C1 segment of cervical spinal cord (tissue), 14 donors: ENCODE measurements around the gene NBPF11.
"Not testable (repeated sequence)": the region's sequence is repeated elsewhere in the genome, so short reads cannot be mapped to it uniquely, and the experiment has no call there.

Experiments
- DNase-seq, 14 donors: peaks; one replicate each; lab custom pipeline; 2025; lab: John Stamatoyannopoulos, UW

The NBPF11 gene, protein sequence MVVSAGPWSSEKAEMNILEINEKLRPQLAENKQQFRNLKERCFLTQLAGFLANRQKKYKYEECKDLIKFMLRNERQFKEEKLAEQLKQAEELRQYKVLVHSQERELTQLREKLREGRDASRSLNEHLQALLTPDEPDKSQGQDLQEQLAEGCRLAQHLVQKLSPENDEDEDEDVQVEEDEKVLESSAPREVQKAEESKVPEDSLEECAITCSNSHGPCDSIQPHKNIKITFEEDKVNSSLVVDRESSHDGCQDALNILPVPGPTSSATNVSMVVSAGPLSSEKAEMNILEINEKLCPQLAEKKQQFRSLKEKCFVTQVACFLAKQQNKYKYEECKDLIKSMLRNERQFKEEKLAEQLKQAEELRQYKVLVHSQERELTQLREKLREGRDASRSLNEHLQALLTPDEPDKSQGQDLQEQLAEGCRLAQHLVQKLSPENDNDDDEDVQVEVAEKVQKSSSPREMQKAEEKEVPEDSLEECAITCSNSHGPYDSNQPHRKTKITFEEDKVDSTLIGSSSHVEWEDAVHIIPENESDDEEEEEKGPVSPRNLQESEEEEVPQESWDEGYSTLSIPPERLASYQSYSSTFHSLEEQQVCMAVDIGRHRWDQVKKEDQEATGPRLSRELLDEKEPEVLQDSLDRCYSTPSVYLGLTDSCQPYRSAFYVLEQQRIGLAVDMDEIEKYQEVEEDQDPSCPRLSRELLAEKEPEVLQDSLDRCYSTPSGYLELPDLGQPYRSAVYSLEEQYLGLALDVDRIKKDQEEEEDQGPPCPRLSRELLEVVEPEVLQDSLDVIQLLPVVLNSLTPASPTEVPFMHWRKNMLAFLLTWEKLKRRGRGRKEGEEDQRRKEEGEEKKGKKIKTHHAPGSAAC

DNA sequence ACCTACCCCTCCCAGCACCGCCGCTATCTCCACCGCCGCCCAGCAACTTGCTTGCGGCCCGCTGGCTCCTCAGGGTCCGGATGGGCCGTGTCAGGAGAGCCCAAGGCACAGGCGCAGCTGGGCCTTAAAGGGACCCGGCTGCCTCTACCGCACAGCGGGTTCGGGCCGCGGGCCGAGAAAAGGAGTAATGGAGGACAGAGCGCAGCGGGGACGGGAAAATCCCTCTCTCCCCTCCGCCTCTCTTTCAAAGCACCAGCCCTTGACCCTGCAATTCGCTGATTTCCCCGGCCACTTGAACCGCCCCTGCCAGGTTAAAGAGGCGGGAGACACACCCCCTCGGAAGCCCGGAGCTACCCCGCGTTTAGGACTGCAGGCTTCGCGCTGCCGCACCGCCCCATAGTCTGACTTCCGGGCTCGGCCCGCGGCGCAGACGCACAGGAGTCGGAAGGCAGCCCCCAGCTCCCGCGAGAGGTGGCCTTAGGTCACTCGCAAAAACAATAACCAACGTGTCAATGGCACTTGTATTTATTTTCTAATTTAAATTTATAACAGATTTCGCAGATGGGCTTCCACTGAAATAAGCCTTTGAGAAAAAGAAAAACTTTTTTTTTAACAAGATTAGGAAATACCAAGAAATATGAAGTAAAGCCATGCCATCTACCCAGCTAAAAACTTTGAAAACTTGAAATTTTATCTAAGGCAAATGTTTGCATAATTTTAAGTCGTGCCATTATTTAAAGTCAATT is at the start of gene NBPF11:
NBPF11 (minus strand) TSS at position 371 of the 746 bp plus-strand sequence. CDS start 25,278 bp downstream, outside the sequence.
- peak in 13 of 14 donors; percentile 21 to 82 (median 48) for DNase-seq

DNA sequence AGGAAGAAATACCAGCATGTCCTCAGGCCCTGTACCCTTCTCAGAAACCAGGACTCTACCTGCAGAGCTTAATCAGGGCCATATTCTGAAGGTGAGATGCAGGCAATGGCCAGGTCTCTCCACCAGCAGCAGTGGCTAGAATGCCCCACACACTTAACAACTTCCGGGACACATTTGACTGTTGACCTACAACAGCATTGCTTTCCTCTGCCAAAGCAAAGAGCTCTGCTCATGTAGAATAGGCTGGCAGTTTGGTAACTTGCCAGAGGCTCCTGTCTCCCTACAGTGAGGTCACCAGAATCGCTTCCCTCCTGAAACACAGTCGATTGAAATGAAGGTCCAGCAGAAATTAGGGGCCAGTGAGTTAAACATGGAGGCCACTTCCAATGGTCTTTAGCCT is 45.3 kb upstream of the NBPF11 start:
- DNase-seq: not testable (repeated sequence)

- not testable (repeated sequence) for DNase-seq
Measured at GRCh38 chr1:148196949-148197348, 44.9 kb upstream of the NBPF11 start.

DNA sequence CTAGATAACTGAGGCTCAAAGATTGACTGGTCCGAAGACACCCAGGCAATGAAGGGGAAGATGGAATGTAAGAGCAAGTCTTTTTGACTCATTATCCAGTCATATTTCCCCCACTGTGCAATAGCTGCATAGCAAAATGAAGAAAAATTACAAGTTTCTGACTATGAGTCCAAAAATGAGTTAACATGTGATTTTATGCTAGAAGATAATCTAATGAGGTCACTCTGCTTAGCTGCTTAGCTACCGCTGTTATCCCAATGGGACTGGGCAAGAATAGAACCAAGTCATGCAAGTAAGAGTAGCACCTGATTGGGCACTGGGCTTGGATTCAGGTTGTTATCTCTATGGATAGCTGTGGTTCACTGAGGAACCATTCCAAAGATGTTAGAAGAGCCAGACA is 43.0 kb upstream of the NBPF11 start:
- DNase-seq: not testable (repeated sequence)

DNA sequence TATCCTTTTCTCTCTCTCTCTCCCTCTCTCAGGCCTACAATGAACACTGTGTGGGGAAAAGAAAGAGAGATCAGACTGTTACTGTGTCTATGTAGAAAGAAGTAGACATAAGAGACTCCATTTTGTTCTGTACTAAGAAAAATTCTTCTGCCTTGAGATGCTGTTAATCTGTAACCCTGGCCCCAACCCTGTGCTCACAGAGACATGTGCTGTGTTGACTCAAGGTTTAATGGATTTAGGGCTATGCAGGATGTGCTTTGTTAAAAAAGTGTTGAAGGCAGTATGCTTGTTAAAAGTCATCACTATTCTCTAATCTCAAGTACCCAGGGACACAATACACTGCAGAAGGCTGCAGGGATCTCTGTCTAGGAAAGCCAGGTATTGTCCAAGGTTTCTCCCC is 36.7 kb upstream of the NBPF11 start:
- DNase-seq: not testable (repeated sequence)

DNA sequence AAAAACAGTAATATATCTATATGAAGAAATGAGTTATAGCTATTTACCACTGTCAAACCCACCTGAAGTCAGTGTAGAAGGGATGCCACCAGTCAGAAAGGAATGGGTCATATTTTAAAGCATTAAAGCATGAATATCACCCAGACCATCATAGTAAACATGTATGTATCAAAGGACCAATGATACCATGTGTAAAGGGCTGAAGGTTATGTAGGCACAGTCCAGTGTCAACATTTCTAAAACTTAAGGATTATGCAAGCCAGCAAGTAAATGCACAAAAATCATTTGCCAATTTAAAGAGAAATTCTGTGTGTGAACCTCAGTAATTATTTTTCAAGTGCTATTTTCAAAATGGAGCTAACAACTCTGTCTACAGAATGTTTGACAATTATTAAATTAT is 26.6 kb upstream of the NBPF11 start:
- not testable (repeated sequence) for DNase-seq

DNA sequence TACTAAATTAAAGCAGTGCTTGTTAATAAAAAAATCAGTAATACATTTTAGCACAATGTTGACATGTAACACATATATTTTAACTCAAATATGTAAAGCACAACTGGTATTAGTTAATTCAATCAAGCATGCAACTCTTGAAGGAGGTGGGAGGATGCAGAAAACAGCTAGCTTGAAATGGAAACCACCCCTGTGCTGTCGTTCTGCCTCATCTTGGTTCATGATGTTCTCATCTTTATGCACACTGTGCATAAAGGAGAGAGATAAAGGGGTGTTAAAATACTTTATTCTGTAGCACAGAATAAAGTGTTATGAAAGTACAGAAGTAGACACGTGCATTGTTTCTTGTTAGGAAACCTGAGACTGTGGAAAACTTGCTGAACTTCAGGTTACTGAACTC is 23.3 kb upstream of the NBPF11 start:
- not testable (repeated sequence) for DNase-seq

DNA sequence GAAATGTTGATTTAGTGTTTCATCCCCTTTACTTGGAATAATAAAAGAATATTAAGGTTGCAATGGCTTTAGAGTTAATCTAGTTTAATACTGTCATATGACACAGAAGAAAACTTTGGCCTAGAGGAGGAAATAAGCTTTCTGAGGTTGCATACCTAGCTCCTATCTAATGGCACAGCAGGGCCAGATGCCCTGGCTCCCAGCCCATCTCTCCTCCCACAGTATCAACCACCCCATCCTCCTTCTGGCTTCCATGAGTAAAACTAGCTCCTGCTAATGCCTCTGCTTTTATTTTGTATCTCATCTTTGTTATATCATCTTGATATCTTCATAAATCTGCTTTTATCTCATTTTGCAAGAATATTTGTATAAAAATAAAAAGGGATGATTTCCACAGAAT is 19.9 kb upstream of the NBPF11 start:
- DNase-seq: not testable (repeated sequence)

DNA sequence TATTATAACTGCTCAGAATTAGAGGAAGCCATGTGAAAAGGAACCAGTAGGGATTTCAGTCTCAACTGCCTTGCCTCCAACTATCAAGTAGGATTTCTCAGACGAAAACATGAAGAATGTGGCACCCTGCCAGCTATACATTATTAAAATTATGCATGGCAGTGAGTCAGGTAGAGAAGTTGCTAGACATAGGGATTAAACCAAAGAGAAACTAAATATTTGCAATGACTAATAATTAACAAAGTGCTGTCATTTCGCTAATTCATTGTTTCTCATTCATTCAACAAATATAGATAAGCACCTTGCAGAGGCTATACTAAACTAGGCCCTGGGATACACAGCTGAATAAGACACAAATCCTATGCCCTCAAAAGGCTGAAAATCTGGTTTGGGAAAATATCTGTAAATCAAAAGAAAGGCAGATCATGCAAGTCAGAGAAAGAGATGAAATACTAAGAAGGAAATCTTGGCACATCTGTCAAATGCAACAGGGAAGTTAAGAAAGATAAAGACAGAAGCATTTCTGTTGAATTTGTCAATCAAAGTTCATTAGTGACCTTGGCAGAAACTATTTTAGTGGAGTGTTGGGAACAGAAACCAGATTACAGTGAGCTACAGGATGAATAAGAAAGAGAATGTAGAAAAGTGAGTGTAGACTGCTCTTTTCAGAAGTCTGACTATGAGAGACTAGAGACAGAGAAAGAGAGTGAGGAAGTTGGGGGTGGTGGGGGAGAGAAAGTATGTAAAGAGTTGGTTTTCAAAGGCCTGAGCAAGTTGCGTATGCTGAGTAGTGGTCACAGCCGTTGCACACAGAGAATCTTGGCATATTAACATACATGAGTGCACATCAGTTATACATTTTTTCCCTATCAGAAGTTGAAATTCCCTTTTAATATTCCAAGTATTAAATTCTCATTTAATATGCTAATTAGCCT is 14.7 kb upstream of the NBPF11 start:
- no peak for DNase-seq

DNA sequence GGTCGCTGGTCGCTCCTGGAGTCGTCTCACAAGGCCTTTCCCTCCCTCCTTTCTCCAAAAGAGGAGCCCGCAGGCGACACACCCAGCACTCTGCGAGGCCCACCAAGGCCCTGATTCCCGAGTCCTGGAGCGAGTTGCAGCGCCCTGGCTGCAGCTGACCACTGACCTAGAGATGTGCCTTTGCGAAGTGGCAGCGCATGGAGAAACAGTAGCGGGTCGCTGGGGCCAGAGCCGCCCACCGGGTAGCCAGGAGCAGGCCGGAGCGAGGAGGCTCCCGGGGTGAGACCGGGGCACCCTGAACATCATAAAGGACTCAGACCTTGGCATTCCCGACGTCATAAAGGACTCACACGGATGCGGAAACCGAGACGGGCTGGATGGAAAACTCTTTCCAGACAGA is 10.3 kb upstream of the NBPF11 start:
- no peak for DNase-seq

- no peak for DNase-seq
Measured at GRCh38 chr1:148161053-148161901, 9.2 kb upstream of the NBPF11 start.

DNA sequence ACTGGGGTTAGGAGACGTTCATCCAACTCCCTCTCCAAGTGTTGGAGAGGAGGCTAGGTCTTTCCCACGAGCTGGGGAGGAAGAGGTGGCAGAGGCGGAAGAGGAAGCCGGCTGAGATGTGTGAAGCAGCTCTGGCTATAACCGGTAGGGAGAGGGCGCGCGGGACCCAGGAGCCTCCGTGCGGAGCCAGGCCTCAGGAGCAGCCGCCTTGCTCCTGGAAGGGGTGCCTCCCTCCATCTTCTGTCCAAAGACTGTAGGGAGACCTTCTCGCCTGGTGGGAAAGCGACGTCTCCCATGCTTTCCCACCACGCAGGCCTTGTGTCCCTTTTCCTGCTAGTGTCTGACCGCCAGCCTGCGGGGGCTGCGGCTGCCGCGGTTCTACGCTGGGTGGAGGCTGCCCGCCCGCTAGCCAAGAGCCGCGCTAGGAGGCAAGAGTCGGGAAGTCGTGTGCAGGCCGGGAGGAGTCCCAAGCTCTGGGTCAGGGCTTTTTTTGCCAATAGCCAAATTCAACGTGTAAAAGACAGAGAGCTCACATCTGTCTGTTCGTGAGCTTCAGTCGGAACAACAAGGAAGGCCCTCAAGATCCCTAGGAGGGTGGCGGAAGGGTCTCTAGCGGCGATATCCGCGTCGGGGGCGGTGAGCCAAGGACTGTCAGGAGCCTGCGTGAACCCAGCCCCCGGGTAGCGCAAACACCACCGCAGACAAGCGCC is 8.4 kb upstream of the NBPF11 start:
- DNase-seq: no peak

DNA sequence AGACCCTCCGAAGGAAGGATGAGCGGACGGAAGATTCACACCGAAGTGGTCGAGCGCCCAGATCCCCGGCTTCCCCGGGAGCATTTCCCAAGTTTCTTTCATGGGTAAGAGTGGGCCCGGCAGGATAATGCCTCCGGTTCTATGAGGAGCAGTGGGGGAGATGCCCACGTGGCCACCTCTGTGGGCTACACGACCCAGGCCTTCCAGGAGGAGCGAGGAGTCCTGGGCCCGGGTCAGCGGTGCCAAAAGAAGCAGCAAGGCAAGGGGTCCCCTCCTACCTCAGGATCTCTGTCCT is 7.9 kb upstream of the NBPF11 start:
- DNase-seq: no peak

- DNase-seq: no peak
Measured at GRCh38 chr1:148158341-148159003, 6.4 kb upstream of the NBPF11 start.

DNA sequence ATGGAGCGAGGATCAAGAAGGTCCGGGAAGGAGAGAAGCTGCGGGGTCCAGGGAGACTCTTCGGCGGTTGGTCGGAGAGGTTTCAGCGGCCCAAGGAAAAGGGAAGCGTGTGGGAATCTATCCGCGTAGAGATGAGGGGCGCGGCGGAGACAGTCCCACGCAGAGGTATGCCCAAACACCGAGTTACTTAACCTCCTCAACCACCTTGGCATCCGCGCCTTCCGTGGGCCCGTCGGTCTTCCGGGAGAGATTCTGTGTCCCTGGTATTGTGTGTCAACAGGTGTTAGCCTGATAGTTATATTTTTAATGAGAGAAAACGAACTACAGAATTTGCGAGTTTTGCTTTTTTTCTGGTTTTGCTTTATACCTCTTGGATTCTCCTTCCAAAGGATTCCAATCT is 5.7 kb upstream of the NBPF11 start:
- not testable (repeated sequence) for DNase-seq

DNA sequence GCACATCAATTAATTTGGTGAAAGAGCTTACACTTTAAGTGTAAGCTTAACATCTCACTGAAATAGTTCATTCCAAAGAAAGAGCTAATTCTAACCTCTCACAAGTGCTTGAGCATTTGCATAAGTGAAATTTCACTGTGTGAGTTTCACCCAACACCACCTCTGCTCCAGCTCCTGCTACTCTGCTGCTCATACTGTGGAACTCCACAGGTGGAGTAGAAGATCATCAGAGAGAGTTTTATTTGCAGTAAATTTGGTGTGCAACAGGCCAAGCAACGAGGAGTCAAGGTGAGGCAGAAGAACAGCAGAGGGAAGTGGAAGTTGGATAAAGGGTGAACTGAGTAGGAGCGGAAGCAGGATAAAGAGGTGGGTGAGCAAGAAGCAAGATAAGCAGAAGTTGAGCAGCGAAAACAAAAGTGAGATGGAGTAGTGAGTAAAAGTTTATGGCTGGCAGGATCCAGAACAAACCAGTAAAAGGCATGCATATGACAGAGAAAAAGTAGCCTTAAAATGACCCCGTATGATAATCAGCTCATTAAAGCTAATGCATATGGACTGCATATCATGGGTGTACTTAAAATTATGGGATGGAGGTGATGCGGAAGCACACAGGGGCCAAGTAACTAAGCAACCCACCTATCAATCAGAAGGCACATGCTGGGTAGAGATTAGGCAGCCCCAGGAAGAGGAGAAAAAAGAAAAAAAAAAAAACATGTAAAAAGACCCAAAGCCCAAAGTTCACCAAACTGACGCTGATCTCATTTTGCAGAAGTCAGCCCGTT is 3.6 kb upstream of the NBPF11 start:
- not testable (repeated sequence) for DNase-seq

DNA sequence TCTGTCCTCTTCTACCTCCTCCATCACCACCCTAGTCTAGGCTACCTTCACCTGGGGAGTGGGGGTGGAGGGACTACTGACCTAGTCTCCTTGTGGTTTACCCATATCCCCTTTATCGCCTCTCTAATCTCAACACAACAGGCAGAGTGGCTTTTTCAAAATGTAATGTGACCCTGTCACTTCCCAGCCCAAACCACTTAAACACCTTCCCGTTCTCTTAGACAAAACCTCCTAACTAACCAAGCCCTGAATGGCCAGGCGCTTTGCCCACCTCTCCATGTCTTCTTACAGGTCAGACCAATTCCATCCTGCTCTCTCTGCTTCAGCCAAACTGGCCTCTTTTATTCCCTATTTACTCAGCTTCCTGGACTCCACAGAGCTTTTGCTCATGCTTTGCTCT is 714 bp upstream of the NBPF11 start:
- DNase-seq: not testable (repeated sequence)

- peak in 2 of 14 donors; percentile 9 to 21 for DNase-seq
Measured at GRCh38 chr1:148151371-148151819, 686 bp downstream of the NBPF11 start.
